Activated naive CD8-positive, alpha-beta T cell treated with anti-CD3 and anti-CD28 coated beads, Interleukin-2, amount 10 ng/mL, durations not matched to agents 7 days and 5 days (primary cell): ENCODE measurements around the gene MTARC2. TPM values are rescaled to one million over a fixed set of nuclear protein-coding genes. Genes with fewer than 3 reads are reported as not detected.
"Not testable (repeated sequence)": the region's sequence is repeated elsewhere in the genome, so short reads cannot be mapped to it uniquely, and the experiment has no call there.

Experiments used
- ATAC-seq: fragments of 150-1000 bp; cut with Tn5 transposase; one replicate; pipeline ENCODE4 v1.10.0; 2021; ENCODE audit warnings: low read depth, moderate library complexity
- POLR2A ChIA-PET: fragments of 350-600 bp; sonication (Branson Sonifier 250); formaldehyde crosslinking; loops from one replicate; lab custom pipeline; 2021; ENCODE audit warnings: antibody characterized with exemption; lab: Charles Lee
- DNase-seq: peaks from one replicate; pipeline ENCODE4 v3.0.0; 2021
- H3K27ac Mint-ChIP-seq: one replicate; pipeline ENCODE4 v1.8.0; 2022; ENCODE audit warnings: mild to moderate bottlenecking, mixed read lengths
- H3K27me3 Mint-ChIP-seq: one replicate; pipeline ENCODE4 v1.8.0; 2022; ENCODE audit warnings: mild to moderate bottlenecking, moderate library complexity, mixed read lengths
- H3K36me3 Mint-ChIP-seq: one replicate; pipeline ENCODE4 v1.8.0; 2021; ENCODE audit warnings: mild to moderate bottlenecking, mixed read lengths
- H3K4me1 Mint-ChIP-seq: one replicate; pipeline ENCODE4 v1.8.0; 2021; ENCODE audit warnings: mixed read lengths
- H3K4me3 Mint-ChIP-seq: one replicate; pipeline ENCODE4 v1.8.0; 2022; ENCODE audit warnings: mild to moderate bottlenecking, moderate library complexity, mixed read lengths
- H3K9me3 Mint-ChIP-seq: one replicate; pipeline ENCODE4 v1.8.0; 2021; ENCODE audit warnings: mixed read lengths
- total RNA-seq, 2 experiments: library from RNA; stranded (reverse); gene quantifications; one replicate each; pipeline ENCODE4 v1.2.3, GENCODE V29; 2021

The MTARC2 gene
- total RNA-seq, 2 experiments from 2014 or later: not detected

GRCh38 chr1:220711056-220711809 is 36.9 kb upstream of the MTARC2 start:
- DNase-seq: no peak
- Mint-ChIP-seq H3K36me3 (no peaks in the 10 kb centered on the region), H3K27ac (no peak overlapping the region), H3K27me3 (no peaks in the 10 kb centered on the region), H3K4me3 (no peak overlapping the region), H3K9me3 (no peaks in the 10 kb centered on the region), H3K4me1 (peaks cover 4% of the 10 kb centered on the region)
- POLR2A ChIA-PET: no interaction called here
- ATAC-seq: no peak

- H3K27ac Mint-ChIP-seq, H3K4me3 Mint-ChIP-seq, H3K27me3 Mint-ChIP-seq, H3K9me3 Mint-ChIP-seq, ATAC-seq, H3K4me1 Mint-ChIP-seq, DNase-seq, H3K36me3 Mint-ChIP-seq, POLR2A ChIA-PET: not testable (repeated sequence)
These were observed 32.1 kb upstream of the MTARC2 start for GRCh38 chr1:220715986-220716385.

- Mint-ChIP-seq H3K27me3 (peaks cover 7% of the 10 kb centered on the region), H3K36me3 (no peaks in the 10 kb centered on the region), H3K4me1 (no peaks in the 10 kb centered on the region), H3K9me3 (peaks cover 1% of the 10 kb centered on the region), H3K27ac (no peak overlapping the region), H3K4me3 (no peak overlapping the region)
- DNase-seq: no peak
- POLR2A ChIA-PET: no interaction called here
- ATAC-seq: no peak
These were observed 30.1 kb upstream of the MTARC2 start for GRCh38 chr1:220717800-220718640.

GRCh38 chr1:220721266-220721665 is 26.9 kb upstream of the MTARC2 start:
- H3K4me1 Mint-ChIP-seq, H3K4me3 Mint-ChIP-seq, H3K36me3 Mint-ChIP-seq, ATAC-seq, H3K9me3 Mint-ChIP-seq, DNase-seq, POLR2A ChIA-PET, H3K27ac Mint-ChIP-seq: not testable (repeated sequence)
- H3K27me3 Mint-ChIP-seq: peaks cover 13% of the 10 kb centered on the region

- Mint-ChIP-seq H3K4me3 (no peak overlapping the region), H3K36me3 (no peaks in the 10 kb centered on the region), H3K27me3 (peaks cover 11% of the 10 kb centered on the region), H3K9me3 (no peaks in the 10 kb centered on the region), H3K27ac (no peak overlapping the region), H3K4me1 (no peaks in the 10 kb centered on the region)
- POLR2A ChIA-PET: no interaction called here
- DNase-seq (no peak), ATAC-seq (no peak)
These were observed 21.5 kb upstream of the MTARC2 start for GRCh38 chr1:220726634-220727033.

- no peak overlapping the region for H3K4me3 Mint-ChIP-seq
- H3K4me1 Mint-ChIP-seq: peaks cover 1% of the 10 kb centered on the region
- POLR2A ChIA-PET: no interaction called here
- no peak for DNase-seq
- no peaks in the 10 kb centered on the region for H3K9me3 Mint-ChIP-seq
- no peak overlapping the region for H3K27ac Mint-ChIP-seq
- H3K27me3 Mint-ChIP-seq: peaks cover 11% of the 10 kb centered on the region
- no peaks in the 10 kb centered on the region for H3K36me3 Mint-ChIP-seq
- no peak for ATAC-seq
These were observed 20.6 kb upstream of the MTARC2 start for GRCh38 chr1:220727519-220727918.

GRCh38 chr1:220730486-220730885 is 17.6 kb upstream of the MTARC2 start:
- DNase-seq: no peak
- H3K36me3 Mint-ChIP-seq: no peaks in the 10 kb centered on the region
- H3K27me3 Mint-ChIP-seq: peaks cover 7% of the 10 kb centered on the region
- peaks cover 6% of the 10 kb centered on the region for H3K4me1 Mint-ChIP-seq
- POLR2A ChIA-PET: no interaction called here
- no peak overlapping the region for H3K4me3 Mint-ChIP-seq
- no peaks in the 10 kb centered on the region for H3K9me3 Mint-ChIP-seq
- no peak for ATAC-seq
- no peak overlapping the region for H3K27ac Mint-ChIP-seq

- no peak for ATAC-seq
- Mint-ChIP-seq H3K27ac (no peak overlapping the region), H3K27me3 (peaks cover 2% of the 10 kb centered on the region), H3K4me1 (peaks cover 6% of the 10 kb centered on the region), H3K9me3 (no peaks in the 10 kb centered on the region), H3K4me3 (no peak overlapping the region), H3K36me3 (no peaks in the 10 kb centered on the region)
- DNase-seq: no peak
- POLR2A ChIA-PET: no interaction called here
These were observed 16.0 kb upstream of the MTARC2 start for GRCh38 chr1:220732137-220732536.

- no peak for ATAC-seq
- no peak overlapping the region for H3K4me3 Mint-ChIP-seq
- no peak overlapping the region for H3K27ac Mint-ChIP-seq
- POLR2A ChIA-PET: interaction anchor here (1.0 kb wide), 1 partner anchor 58 kb away, joined by 4 read pairs; no protein-coding TSS in a partner anchor
- H3K9me3 Mint-ChIP-seq: no peaks in the 10 kb centered on the region
- no peak for DNase-seq
- peaks cover 4% of the 10 kb centered on the region for H3K27me3 Mint-ChIP-seq
- no peaks in the 10 kb centered on the region for H3K36me3 Mint-ChIP-seq
- H3K4me1 Mint-ChIP-seq: peaks cover 6% of the 10 kb centered on the region
These were observed 15.5 kb upstream of the MTARC2 start for GRCh38 chr1:220732621-220733020.

GRCh38 chr1:220733086-220733601 is 15.0 kb upstream of the MTARC2 start:
- Mint-ChIP-seq H3K27me3 (peaks cover 9% of the 10 kb centered on the region), H3K4me1 (peaks cover 6% of the 10 kb centered on the region), H3K4me3 (peak overlapping the region; percentile 32), H3K9me3 (no peaks in the 10 kb centered on the region), H3K27ac (no peak overlapping the region), H3K36me3 (no peaks in the 10 kb centered on the region)
- peak; percentile 94 for ATAC-seq
- POLR2A ChIA-PET: interaction anchor here (0.5 to 1.0 kb wide), 4 partner anchors 38 to 643 kb away, joined by 3 to 4 read pairs (median 4); partner anchors contain the start of gene RAB3GAP2
- DNase-seq: peak; percentile 70

- H3K27ac Mint-ChIP-seq: no peak overlapping the region
- POLR2A ChIA-PET: no interaction called here
- peaks cover 11% of the 10 kb centered on the region for H3K27me3 Mint-ChIP-seq
- no peak for DNase-seq
- H3K36me3 Mint-ChIP-seq: no peaks in the 10 kb centered on the region
- no peaks in the 10 kb centered on the region for H3K9me3 Mint-ChIP-seq
- H3K4me1 Mint-ChIP-seq: peaks cover 6% of the 10 kb centered on the region
- no peak overlapping the region for H3K4me3 Mint-ChIP-seq
- ATAC-seq: no peak
These were observed 13.4 kb upstream of the MTARC2 start for GRCh38 chr1:220734571-220735326.

GRCh38 chr1:220736283-220736682 is 11.8 kb upstream of the MTARC2 start:
- POLR2A ChIA-PET, H3K9me3 Mint-ChIP-seq, H3K36me3 Mint-ChIP-seq, H3K4me3 Mint-ChIP-seq, H3K4me1 Mint-ChIP-seq, H3K27ac Mint-ChIP-seq, DNase-seq, ATAC-seq: not testable (repeated sequence)
- peaks cover 19% of the 10 kb centered on the region for H3K27me3 Mint-ChIP-seq

- Mint-ChIP-seq H3K4me3 (no peak overlapping the region), H3K27me3 (peaks cover 26% of the 10 kb centered on the region), H3K27ac (no peak overlapping the region), H3K9me3 (no peaks in the 10 kb centered on the region), H3K36me3 (no peaks in the 10 kb centered on the region), H3K4me1 (no peaks in the 10 kb centered on the region)
- ATAC-seq: no peak
- no peak for DNase-seq
- POLR2A ChIA-PET: no interaction called here
These were observed 6.8 kb upstream of the MTARC2 start for GRCh38 chr1:220741349-220741748.
